AG04450 (cell line): ENCODE measurements around the gene RHOBTB3. TPM values are rescaled to one million over a fixed set of nuclear protein-coding genes. Genes with fewer than 3 reads are reported as not detected.

Experiments used
- CTCF ChIA-PET: fragments of 300-600, 350-600 bp; formaldehyde crosslinking; extraction: SDS; loops from one replicate; lab custom pipeline; 2022; ENCODE audit warnings: antibody characterized with exemption, inconsistent platforms; lab: Charles Lee
- POLR2A ChIA-PET: fragments of 350-600 bp; formaldehyde crosslinking; extraction: SDS; loops from one replicate; lab custom pipeline; 2021; ENCODE audit warnings: antibody characterized with exemption, inconsistent platforms; lab: Yijun Ruan, JAX
- DNase-seq: peaks from one replicate; pipeline ENCODE4 v3.0.0-alpha.2; 2011; ENCODE audit warnings: low read depth, low spot score
- H3K27ac ChIP-seq: one replicate; pipeline ENCODE4 v1.5.1; 2012; ENCODE audit warnings: low read depth, low read length, control low read depth
- H3K27me3 ChIP-seq: one replicate; pipeline ENCODE4 v1.6.0; 2012; ENCODE audit warnings: low read length; ENCODE audit not compliant: control insufficient read depth, insufficient read depth
- H3K4me3 ChIP-seq: 2 replicates; pipeline ENCODE4 v1.5.1; 2011; ENCODE audit warnings: mild to moderate bottlenecking, low read depth, low read length, control low read depth
- H3K9me3 ChIP-seq: 2 replicates; pipeline ENCODE4 v1.5.1; 2012; ENCODE audit warnings: low read length; ENCODE audit not compliant: control insufficient read depth, insufficient read depth
- CTCF ChIP-seq: IDR thresholded peaks from 2 replicates; pipeline ENCODE4 v1.5.1; 2011; ENCODE audit warnings: low read depth, low read length, control low read depth, inconsistent platforms
- polyA plus RNA-seq: library from polyadenylated mRNA; depleted of rRNA; stranded (reverse); fragments of >200 nt; gene quantifications from 2 replicates; pipeline ENCODE4 v1.2.3, GENCODE V29; 2011

Gene RHOBTB3
- polyA plus RNA-seq, 1 experiment, result 360 TPM

- Histone ChIP-seq H3K9me3 (no peaks in the 10 kb centered on the region), H3K27me3 (no peaks in the 10 kb centered on the region), H3K4me3 (no peak overlapping the region), H3K27ac (no peak overlapping the region)
- no peak for TF ChIP-seq CTCF
- CTCF ChIA-PET, result no interaction called here
- no peak for DNase-seq
- POLR2A ChIA-PET, result no interaction called here
These were observed 13.7 kb upstream of the RHOBTB3 start for GRCh38 chr5:95717439-95717838.

- CTCF ChIA-PET, result no interaction called here
- H3K9me3 ChIP-seq, result no peaks in the 10 kb centered on the region
- no peaks in the 10 kb centered on the region for H3K27me3 ChIP-seq
- POLR2A ChIA-PET, result no interaction called here
- no peak for TF ChIP-seq CTCF
- no peak overlapping the region for H3K27ac ChIP-seq
- DNase-seq, result no peak
- H3K4me3 ChIP-seq, result no peak overlapping the region
These were observed 12.9 kb upstream of the RHOBTB3 start for GRCh38 chr5:95718203-95718602.

- Histone ChIP-seq H3K27me3 (no peaks in the 10 kb centered on the region), H3K27ac (no peak overlapping the region), H3K4me3 (no peak overlapping the region), H3K9me3 (no peaks in the 10 kb centered on the region)
- ChIA-PET POLR2A (no interaction called here), CTCF (no interaction called here)
- no peak for DNase-seq
- TF ChIP-seq CTCF, result no peak
These were observed 12.4 kb upstream of the RHOBTB3 start for GRCh38 chr5:95718738-95719137.

GRCh38 chr5:95720094-95720786 is 10.9 kb upstream of the RHOBTB3 start:
- TF ChIP-seq CTCF, result no peak
- no peak for DNase-seq
- no peaks in the 10 kb centered on the region for H3K27me3 ChIP-seq
- POLR2A ChIA-PET, result no interaction called here
- CTCF ChIA-PET, result no interaction called here
- H3K9me3 ChIP-seq, result no peaks in the 10 kb centered on the region
- H3K4me3 ChIP-seq, result no peak overlapping the region
- H3K27ac ChIP-seq, result no peak overlapping the region

GRCh38 chr5:95721582-95722295 is 9.4 kb upstream of the RHOBTB3 start:
- TF ChIP-seq CTCF, result no peak
- POLR2A ChIA-PET, result interaction anchor here (2.2 kb wide), 1 partner anchor 9 kb away, joined by 10 read pairs; the partner anchor contains the start of gene RHOBTB3
- DNase-seq, result no peak
- CTCF ChIA-PET, result interaction anchor here (0.9 to 1.4 kb wide), 2 partner anchors 9 to 60 kb away, joined by 5 read pairs; partner anchors contain the start of gene RHOBTB3
- no peak overlapping the region for H3K27ac ChIP-seq
- H3K27me3 ChIP-seq, result no peaks in the 10 kb centered on the region
- H3K9me3 ChIP-seq, result no peaks in the 10 kb centered on the region
- H3K4me3 ChIP-seq, result no peak overlapping the region
